A172 (cell line): ENCODE results near the gene FBXO42. TPM values are rescaled to one million over a fixed set of nuclear protein-coding genes. Genes with fewer than 3 reads are reported as not detected.
"Not testable (repeated sequence)": the region's sequence is repeated elsewhere in the genome, so short reads cannot be mapped to it uniquely, and the experiment has no call there.

Experiments
- DNase-seq: peaks from one replicate; pipeline ENCODE4 v3.0.0-alpha.2; 2015; ENCODE audit warnings: low spot score
- total RNA-seq: library from RNA; depleted of rRNA; stranded (reverse); fragments of >200 nt; shearing (Covaris generic); gene quantifications from 2 replicates; pipeline ENCODE4 v1.2.3, GENCODE V29; 2014

Gene FBXO42
- total RNA-seq, 1 experiment from 2014 or later = 13.9 TPM

GRCh38 chr1:16221499-16221898 is 130.8 kb downstream of the FBXO42 start:
- no peak for DNase-seq

- DNase-seq = no peak
These were observed 132.2 kb downstream of the FBXO42 start for GRCh38 chr1:16219968-16220500.

GRCh38 chr1:16218674-16219071 is 133.6 kb downstream of the FBXO42 start:
- DNase-seq = no peak

GRCh38 chr1:16218014-16218673 is 134.1 kb downstream of the FBXO42 start:
- no peak for DNase-seq

- peak; percentile 76 for DNase-seq
These were observed 135.1 kb downstream of the FBXO42 start for GRCh38 chr1:16217061-16217785.

GRCh38 chr1:16215882-16216753 is 136.2 kb downstream of the FBXO42 start:
- DNase-seq = no peak

GRCh38 chr1:16215240-16215639 is 137.0 kb downstream of the FBXO42 start:
- not testable (repeated sequence) for DNase-seq

GRCh38 chr1:16213544-16213943 is 138.7 kb downstream of the FBXO42 start:
- not testable (repeated sequence) for DNase-seq

- DNase-seq = no peak
These were observed 139.3 kb downstream of the FBXO42 start for GRCh38 chr1:16213013-16213412.

- DNase-seq = no peak
These were observed 139.9 kb downstream of the FBXO42 start, which contains the start of gene ARHGEF19 for GRCh38 chr1:16212251-16212961. Gene ARHGEF19, minus strand, starts transcription at chr1:16212652. Its CDS starts 3,598 bp downstream, at chr1:16209054.

- no peak for DNase-seq
These were observed 140.5 kb downstream of the FBXO42 start for GRCh38 chr1:16211824-16212223.

GRCh38 chr1:16210581-16210980 is 141.7 kb downstream of the FBXO42 start:
- no peak for DNase-seq

GRCh38 chr1:16209847-16210407 is 142.4 kb downstream of the FBXO42 start:
- no peak for DNase-seq

- no peak for DNase-seq
These were observed 143.0 kb downstream of the FBXO42 start for GRCh38 chr1:16209132-16209846.

- DNase-seq = no peak
These were observed 143.9 kb downstream of the FBXO42 start for GRCh38 chr1:16208270-16208987.

- no peak for DNase-seq
These were observed 144.7 kb downstream of the FBXO42 start for GRCh38 chr1:16207318-16208269.

- peak; percentile 81 for DNase-seq
These were observed 145.5 kb downstream of the FBXO42 start for GRCh38 chr1:16206547-16207317.
